Measurements from ENCODE around the gene OBI1.

GRCh38 chr13:78593129-78593528, 65.8 kb downstream of the OBI1 start:
- TF ChIP-seq CTCF (IDR thresholded peaks at IDR 0.05): no peak
- TF ChIP-seq EHMT2 (IDR thresholded peaks at IDR 0.05; ENCODE audit: low read depth): no peak
- TF ChIP-seq POLR2A (IDR thresholded peaks at IDR 0.05; ENCODE audit: low read length): no peak
- TF ChIP-seq REST (IDR thresholded peaks at IDR 0.05): no peak
- TF ChIP-seq RAD21 (conservative IDR thresholded peaks at IDR 0.05 in 1 of 2, IDR thresholded peaks at IDR 0.05 in 1 of 2): no peak
- TF ChIP-seq RFX5 (IDR thresholded peaks at IDR 0.05): no peak
- no peak for TF ChIP-seq MAZ (IDR thresholded peaks at IDR 0.05; ENCODE audit: borderline replicate concordance, low read depth, low read length)
- no peak for TF ChIP-seq JUN (IDR thresholded peaks at IDR 0.05)
- no peak for TF ChIP-seq ESRRA (IDR thresholded peaks at IDR 0.05; ENCODE audit: borderline replicate concordance, low read length)
- TF ChIP-seq USF2 (IDR thresholded peaks at IDR 0.05): no peak
- no peak for TF ChIP-seq CHD2 (IDR thresholded peaks at IDR 0.05; ENCODE audit: low read length, partially characterized antibody)
- no peak for TF ChIP-seq KDM1A (IDR thresholded peaks at IDR 0.05; ENCODE audit: low read depth)
